HepG2 (cell line): ENCODE data around the gene XAF1.
"Not testable (repeated sequence)": the region's sequence is repeated elsewhere in the genome, so short reads cannot be mapped to it uniquely, and the experiment has no call there.

Source experiments
- FOSL1 ChIP-seq: sonication (generic); formaldehyde crosslinking; IDR thresholded peaks from 2 replicates; pipeline ENCODE4 v1.9.0; 2021; ENCODE audit warnings: missing genetic modification reagents, borderline replicate concordance
- HMG20A ChIP-seq: IDR thresholded peaks from 2 replicates; pipeline ENCODE4 v1.6.1; 2016; ENCODE audit warnings: borderline replicate concordance
- JUN ChIP-seq: sonication (generic); formaldehyde crosslinking; IDR thresholded peaks from 2 replicates; pipeline ENCODE4 v1.4.0; 2020; ENCODE audit warnings: mild to moderate bottlenecking, missing genetic modification reagents
- POLR2A ChIP-seq, 2 experiments: IDR thresholded peaks; 2 replicates each; pipeline ENCODE4 v1.6.1; 2011; ENCODE audit warnings: low read depth in 2 of 2, low read length in 2 of 2, mild to moderate bottlenecking in 1 of 2, moderate library complexity in 1 of 2; ENCODE audit not compliant: insufficient read depth in 1 of 2
- TF ChIP-seq, protein P1 (sequence below): sonication (generic); formaldehyde crosslinking; IDR thresholded peaks from 2 replicates; pipeline ENCODE4 v1.4.0; 2020; ENCODE audit warnings: missing genetic modification reagents
- TF ChIP-seq, protein P2 (sequence below): sonication (generic); formaldehyde crosslinking; IDR thresholded peaks from 2 replicates; pipeline ENCODE4 v1.5.0; 2020; ENCODE audit warnings: mild to moderate bottlenecking, missing genetic modification reagents, moderate library complexity

DNA sequence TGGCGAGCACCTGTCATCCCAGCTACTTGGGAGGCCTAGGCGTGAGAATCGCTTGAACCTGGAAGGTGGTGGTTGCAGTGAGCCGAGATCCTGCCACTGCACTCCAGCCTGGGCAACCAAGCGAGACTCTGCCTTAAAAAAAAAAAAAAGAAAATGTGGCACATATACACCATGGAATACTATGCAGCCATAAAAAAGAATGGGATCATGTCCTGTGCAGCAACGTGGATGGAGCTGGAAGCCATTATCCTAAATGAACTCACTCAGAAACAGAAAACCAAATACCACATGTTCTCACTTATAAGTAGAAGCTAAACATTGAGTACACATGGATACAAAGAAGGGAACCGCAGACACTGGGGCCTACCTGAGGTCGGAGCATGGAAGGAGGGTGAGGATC, 19.1 kb downstream of the XAF1 start:
- TF ChIP-seq, protein P1, sequence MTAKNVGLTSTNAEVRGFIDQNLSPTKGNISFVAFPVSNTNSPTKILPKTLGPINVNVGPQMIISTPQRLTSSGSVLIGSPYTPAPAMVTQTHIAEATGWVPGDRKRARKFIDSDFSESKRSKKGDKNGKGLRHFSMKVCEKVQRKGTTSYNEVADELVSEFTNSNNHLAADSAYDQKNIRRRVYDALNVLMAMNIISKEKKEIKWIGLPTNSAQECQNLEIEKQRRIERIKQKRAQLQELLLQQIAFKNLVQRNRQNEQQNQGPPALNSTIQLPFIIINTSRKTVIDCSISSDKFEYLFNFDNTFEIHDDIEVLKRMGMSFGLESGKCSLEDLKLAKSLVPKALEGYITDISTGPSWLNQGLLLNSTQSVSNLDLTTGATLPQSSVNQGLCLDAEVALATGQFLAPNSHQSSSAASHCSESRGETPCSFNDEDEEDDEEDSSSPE (CRISPR knock-in tag) = not testable (repeated sequence)
- TF ChIP-seq FOSL1 (CRISPR knock-in tag); JUN (CRISPR knock-in tag); HMG20A; POLR2A (IDR thresholded peaks at IDR 0.05; ENCODE audit: insufficient read depth in 1 of 2, low read depth in 2 of 2, low read length in 2 of 2): not testable (repeated sequence)
- TF ChIP-seq, protein P2, sequence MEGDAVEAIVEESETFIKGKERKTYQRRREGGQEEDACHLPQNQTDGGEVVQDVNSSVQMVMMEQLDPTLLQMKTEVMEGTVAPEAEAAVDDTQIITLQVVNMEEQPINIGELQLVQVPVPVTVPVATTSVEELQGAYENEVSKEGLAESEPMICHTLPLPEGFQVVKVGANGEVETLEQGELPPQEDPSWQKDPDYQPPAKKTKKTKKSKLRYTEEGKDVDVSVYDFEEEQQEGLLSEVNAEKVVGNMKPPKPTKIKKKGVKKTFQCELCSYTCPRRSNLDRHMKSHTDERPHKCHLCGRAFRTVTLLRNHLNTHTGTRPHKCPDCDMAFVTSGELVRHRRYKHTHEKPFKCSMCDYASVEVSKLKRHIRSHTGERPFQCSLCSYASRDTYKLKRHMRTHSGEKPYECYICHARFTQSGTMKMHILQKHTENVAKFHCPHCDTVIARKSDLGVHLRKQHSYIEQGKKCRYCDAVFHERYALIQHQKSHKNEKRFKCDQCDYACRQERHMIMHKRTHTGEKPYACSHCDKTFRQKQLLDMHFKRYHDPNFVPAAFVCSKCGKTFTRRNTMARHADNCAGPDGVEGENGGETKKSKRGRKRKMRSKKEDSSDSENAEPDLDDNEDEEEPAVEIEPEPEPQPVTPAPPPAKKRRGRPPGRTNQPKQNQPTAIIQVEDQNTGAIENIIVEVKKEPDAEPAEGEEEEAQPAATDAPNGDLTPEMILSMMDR = not testable (repeated sequence)
